ENCODE measurements around the gene FBXO48.
"Not testable (repeated sequence)": the region's sequence is repeated elsewhere in the genome, so short reads cannot be mapped to it uniquely, and the experiment has no call there.

Gene FBXO48

DNA sequence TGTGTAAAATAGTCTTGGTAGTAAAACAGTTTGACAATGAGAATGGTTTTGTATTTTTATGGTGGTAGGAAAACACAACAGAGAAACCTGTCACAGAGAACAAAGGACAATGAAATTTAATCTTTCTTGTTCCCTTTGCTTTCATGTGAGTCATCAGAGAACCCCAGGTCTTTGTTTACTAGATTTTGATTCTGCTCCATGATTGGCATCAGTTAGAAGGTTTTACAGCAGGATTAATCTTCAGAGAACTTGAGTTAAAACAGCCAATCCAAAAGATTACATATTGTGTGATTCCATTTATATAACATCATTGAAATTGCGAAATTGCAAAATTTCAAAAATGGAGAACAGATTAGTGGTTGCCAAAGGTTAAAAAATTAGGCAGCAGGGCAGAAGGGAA, 2.8 kb upstream of the FBXO48 start:
- no peak for DNase-seq

DNA sequence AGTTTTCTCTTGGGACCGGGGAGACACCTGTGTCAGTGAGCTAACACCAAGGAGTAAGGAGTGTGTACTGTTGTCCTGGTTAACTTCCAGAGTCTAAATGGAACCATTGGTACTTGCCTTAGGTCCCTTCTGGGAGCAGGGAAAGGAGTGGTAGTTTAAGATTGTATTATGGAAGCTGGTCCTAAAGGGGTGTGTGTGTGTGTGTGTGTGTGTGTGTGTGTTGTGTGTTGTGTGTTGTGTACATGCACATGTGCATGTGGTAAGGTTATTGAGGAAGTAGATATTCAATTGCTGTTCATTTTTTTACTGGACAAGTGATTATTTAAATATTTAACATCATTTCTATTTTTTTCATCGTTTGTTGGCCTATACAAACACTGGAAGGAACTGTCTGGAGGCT, 1.7 kb upstream of the FBXO48 start:
- DNase-seq: no peak

DNA sequence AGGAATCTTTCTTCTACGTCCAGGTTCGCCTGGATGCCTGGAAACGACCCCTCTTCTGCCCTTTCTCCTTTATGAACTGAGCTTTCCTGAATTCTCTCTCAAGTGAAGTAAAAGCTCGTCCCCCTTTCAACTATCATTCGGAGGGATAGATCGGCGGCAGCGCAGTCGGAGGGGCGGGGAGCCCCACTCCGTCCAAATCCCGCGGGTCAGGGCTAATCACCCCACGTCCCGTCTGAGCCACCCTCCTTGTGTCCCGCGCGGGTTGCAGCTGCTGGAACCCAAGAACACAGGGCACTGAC, 367 bp downstream of the FBXO48 start:
- no peak for DNase-seq

DNA sequence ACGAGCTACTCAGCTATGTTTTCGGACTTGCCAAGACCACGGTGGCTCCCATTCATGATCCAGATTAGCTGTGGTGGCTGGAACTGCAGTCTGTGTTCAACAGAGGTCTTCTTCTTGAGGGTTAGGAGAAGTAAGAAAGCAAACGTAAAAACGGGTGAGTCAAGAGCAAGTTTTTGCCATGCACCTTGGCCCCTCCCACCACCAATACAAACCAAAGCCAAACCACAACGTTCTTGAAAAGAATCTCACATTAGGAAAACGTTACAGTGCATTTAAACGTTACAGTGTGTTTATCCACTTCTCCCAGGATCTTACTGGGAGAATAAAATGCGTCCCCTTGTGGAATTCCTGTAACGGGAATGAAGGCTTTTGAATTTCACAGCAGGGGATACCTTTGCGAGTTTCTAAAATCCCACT, 725 bp downstream of the FBXO48 start:
- no peak for DNase-seq

DNA sequence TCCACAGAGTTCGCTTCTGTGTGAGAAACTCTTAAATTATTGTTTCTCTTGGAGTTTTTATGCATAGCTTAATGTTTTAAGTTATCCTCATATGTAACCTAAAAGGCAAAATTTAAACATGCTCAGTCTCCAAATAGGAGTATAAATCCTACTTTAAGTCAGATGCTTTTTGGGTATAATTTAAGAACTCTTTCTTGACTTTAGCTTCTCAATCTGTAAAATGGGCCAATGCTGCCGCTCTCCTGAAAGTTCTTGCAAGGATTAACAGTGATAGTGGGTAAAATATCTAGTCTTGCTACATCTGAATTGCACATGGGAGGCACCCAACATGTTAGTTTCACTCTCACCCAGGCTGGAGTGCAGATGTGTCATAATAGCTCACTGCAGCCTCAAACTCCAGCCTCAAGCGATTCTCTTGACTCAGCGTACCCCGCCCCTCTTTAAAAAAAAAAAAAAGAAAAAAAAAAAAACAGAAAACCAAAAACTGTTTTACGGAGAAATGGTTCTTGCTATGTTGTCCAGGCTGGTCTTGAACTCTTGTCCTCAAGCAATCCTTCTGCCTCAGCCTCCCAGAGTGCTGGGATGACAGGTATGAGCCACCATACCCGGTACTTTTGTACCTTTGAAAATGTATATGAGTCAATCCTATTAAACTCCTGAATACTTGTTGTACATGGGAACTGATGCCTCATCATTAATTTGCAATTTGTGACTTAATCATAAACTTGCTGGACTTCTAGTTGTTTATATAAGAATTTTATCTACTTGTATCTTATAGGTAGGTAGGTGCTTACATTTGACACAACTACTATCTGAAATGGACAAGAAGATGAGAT, 1.8 kb downstream of the FBXO48 start:
- DNase-seq: no peak

DNA sequence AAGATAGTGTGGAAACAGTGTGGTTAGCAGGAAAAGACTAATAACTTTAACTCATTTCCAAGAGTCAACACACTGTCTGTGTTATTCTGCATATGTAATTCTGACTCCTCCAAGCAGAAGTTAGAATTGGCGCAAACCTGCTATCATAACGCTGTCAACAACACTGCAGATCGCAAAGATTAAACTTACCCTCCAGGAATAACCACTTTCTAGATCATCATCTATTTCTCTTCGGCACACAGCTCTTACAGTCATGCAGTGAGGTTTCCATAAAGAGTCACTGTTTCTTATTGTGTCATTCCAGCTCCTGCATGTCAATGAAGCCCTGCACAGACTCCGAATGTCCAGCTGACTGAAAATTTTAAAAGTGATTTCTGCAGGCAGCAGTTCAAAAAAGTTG, 2.4 kb downstream of the FBXO48 start:
- DNase-seq: no peak

DNA sequence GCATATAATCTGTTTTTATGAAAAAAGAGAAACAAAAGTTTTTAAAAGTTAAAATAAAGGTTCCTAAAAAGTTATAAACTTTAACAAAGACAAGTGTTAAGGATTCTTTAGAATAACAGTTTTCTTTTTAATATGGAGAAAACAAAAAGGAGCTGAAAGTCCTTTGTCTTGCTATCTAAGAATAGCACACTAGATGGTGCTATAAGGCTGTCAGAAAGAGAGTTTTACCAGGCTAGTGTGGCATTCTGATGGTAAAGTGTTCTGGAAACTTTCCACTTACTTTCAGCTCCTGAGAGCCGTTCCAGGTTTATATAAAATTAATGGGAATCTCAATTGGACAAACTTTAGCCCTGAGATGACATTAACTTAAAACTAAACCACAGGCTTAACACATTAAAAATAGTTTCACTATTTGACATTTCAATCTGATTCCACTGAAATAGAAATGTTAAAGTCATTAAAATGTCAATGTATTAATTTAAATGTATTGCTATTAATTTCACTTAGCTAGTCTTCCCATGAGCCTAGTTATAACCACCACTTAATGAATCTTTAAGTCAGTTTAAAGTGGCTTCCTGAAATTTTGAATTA, 3.7 kb downstream of the FBXO48 start:
- peak; percentile 18 for DNase-seq

DNA sequence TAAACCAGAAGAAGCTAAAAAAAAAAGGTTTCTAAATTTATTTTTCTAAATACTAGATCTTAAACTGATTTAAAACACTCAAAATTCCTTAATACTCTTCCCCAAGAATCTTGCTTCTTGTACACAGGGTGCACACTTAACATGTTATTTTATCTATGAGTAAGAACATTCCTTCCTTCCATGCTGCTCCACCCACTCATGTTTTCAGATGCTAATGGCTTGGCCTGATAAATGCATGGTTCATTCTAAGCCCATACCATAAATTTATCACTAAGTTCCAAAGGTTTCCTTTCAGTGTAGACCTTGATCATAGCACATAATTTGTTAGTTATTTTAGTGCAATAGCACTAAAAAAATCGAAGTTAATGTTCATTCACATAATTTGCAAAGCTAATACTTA, 8.1 kb downstream of the FBXO48 start:
- no peak for DNase-seq

DNA sequence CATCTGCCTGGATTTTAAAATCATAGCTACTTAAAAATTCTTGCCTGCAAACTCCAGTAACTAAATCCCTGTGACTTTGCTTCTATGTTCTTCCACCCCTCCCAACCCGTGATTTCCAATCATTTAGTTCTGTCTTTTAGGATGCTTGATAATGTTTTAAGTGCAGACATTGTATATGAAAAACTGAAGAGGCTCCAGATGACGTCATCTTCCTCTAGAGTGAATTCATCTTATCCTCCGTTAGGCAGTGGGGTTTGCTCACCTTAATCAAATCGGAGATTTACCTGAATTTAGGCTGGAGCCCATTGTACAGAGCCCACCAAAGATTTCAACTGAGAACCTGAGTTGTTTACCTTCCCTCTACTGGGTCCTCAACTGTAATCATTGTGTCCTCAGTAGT, 10.9 kb downstream of the FBXO48 start:
- no peak for DNase-seq

DNA sequence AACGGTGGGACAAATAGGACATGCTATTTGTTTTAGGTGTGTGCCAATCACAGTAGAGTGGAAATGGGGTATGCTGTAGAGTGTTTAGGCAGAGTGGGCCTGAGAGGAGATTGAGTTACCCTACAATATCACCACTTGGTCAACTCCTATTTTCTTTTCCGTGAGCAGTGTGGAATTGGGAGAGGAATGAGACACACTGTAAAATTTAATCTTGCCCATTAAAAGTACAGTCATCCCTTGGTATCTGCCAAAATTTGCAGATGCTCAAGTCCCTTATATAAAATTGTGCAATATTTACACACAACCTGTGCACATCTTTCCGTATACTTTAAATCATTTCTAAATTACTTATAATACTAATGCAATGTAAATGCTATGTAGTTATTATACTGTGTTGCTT, 12.4 kb downstream of the FBXO48 start:
- DNase-seq: no peak

DNA sequence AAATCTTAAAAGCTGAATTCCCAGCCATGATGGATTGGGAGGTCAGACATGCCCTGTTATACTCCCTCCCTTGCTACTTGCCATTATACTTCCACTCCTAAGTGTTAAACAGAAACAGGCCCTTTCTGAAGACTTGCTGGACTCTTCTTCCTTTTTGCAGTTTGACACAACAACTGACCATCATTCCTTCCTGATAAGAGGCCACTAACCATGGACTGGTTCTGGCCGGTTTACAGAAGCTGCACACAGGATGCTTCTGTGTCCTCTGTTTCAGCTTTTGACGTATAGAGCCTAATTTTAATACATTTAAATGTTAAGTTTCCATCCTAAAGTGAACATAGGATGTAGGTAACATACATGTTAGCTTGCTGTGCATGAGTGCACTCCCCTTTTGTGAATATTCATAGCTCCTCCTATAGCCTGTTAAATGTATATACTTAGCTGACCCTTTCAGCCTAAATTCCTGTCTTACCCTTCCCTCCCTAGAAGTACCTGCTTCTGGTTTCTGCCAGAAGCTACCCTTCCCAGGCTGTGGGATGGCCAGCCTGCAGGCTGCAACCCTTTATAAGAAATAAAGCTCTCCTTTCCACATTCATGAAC, 13.2 kb downstream of the FBXO48 start:
- DNase-seq: no peak

DNA sequence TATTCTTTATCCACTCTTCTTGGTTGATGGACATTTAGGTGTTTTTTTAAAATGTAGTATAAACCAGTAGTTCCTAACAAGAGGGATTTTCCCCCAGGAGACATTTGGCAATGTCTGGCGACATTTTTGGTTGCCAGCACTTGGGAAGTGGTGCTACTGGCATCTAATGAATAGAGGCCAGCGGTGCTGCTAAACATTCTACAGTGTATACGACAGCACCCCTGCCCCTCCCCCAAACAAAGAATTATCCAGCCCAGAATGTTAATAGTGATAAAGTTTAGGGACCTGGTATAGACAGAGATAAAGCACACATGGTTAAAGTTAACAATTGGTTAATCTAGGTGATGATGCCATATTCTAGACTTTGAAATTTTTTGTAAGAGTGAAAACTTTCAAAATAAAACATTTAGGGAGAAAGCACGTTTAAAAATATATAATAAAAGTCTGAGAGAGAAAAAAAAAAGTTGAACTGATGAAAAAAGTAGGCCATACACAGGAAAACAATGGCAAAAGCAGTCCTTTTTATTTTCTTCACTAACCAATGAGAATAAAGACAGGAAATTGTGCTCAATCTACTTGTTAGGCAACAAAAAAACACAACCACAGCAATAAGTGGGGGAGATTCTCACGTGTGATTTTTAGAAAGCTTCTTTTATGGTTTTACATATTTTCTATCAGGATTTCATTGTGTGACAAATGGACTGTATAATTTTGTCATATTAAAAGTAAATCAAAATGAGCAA, 14.8 kb downstream of the FBXO48 start:
- DNase-seq: no peak

DNA sequence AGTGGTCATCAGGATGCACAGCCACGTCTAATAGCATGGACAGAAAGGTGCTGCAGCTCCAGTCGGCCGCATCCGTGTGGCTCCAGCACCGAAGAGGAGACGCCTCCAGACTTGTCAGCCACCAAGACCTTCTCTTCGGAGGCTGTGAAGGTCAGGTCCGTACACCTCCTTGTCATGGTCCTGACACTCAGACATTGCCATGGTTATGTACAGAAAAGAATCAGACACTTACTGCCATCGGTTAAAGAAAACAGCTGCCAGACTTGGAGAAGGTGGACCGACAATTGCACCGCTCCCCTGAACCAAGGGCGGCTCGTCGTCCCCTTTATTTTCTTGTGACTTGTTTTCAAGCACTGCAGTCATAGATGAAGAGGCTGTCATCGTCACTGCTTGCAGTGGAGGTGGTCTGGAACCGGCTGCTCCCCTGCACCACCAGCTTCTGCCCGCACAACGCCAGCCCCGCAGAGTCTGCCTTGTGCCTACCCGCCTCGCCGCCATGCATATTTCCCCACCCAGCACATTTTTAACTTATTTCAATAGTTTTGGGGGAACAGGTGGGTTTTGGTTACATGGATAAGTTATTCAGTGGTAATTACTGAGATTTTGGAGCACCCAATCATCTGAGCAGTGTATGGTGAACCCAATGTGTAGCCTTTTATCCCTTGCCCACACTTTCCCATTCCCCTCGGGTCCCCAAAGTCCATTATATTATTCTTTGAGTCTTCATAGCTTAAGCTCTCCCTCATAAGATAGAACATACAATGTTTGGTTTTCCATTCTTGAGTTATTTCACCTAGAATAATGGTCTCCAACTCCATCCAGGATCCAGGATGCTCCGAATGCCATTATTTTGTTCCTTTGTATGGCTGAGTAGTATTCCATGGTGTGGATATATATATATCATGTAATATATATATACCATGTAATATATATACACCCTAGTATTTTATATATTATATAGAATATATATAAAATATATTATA, 18.1 kb downstream of the FBXO48 start:
- DNase-seq: no peak

DNA sequence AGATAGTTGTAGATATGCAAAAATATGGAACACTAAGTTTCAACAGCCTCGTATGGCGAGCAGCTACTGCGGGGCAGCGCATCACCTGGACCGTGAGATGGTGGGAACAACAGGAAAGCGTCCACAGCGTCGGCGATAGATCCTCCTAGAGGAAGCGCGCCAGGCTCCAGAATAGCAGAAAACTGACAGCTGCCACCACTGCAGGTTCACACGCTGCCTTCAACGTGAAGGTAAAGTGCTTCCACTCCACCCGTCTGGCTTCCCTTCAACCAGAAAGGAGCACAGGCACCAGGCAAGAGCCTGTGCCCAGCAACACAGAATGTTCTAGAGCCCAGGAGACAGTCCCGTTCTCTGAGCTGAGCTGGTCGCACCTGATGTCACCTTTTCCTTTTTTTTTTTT, 20.0 kb downstream of the FBXO48 start:
- no peak for DNase-seq

DNA sequence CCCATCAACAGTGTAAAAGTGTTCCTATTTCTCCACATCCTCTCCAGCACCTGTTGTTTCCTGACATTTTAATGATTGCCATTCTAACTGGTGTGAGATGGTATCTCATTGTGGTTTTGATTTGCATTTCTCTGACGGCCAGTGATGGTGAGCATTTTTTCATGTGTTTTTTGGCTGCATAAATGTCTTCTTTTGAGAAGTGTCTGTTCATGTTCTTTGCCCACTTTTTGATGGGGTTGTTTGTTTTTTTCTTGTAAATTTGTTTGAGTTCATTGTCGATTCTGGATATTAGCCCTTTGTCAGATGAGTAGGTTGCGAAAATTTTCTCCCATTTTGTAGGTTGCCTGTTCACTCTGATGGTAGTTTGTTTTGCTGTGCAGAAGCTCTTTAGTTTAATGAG, 20.7 kb downstream of the FBXO48 start:
- not testable (repeated sequence) for DNase-seq

DNA sequence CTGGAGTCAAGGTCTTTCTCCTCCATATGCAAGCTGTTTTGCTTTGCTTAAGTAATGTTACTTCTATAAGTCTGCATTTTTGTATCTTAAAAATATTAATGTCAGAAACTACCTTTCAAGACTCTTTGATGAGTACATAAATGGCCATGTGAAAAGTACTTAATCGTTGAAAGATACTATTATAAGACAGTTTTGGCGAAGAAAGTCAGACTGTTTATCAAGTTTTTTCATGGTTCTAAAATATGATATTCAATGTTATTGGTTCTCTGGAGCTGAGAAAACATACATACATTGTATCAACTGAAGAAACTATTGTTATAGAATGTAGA, 25.1 kb downstream of the FBXO48 start:
- DNase-seq: no peak

DNA sequence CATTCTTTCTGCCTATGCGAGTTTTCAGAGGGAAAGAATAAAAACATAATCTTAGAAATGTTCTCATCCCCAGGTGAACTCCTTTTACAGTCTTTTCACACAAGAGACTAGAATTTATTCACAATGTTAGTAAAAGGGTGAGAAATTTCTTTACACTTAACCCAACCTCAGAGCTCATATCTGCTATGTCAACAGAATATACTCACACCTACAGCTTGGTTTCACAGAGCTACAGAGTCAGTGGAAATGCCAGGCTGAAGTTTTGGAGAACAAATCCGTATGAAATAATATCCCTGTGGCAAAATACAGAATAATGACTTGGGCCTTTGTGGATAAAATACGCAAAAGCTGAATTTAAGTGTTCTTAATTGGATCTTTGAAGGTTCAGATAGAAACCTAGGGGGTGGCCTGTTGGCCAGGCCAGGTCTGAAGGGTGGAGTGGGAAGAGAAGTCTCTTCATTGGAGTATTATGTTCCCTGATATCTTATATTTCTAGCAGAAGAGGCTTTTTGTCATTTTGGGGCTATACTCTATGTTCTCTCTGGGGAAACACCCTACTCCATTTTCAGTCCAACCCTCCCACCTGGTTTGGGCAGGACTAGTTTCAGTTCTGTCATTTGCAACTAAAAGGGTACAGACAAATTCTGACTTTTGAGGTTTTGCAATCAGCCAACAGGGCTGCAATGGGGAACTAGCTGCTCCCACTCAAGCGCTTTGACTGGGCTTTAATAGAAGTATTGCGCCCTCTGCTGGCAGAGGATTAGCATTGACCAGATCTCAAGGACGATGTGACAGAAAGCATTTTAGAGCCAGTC, 25.7 kb downstream of the FBXO48 start:
- DNase-seq: peak; percentile 87

DNA sequence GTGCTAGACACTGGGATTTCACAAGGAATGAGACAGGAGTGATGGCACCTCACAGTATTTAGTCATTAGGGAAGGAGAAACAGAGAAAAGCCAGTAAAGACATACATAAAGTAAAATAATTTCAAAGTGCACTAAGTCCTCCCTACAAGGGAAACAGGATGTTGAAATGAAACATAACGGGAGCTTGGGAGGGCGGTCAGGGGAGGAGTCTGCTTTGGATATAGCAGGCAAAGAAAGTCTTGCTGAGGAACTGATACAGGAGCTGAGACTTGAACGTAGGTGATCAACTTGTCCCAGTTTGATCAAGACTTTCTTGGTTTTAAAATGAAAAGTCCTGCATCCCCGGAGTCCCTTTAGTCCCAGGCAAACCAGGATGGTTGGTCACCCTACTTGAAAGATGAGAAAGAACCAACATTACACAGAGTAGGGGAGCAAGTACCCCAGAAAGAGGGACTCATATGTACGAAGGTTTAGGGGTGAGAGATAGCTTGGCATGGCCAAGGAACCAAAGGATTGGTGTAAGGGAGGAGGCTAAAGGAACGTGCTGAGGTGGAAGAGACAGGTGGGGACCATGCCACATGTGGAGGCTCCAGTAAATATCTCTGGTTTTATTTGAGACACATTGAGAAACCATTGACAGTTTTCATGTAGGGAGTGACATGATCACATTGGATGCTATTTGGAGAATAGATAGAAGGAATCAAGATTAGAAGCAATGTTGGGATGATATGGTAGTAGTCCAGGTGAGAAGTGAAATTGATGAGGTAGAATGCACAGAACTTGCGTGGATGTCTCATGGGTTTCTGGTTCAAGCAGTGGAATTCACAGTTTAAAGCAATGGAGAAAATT, 28.4 kb downstream of the FBXO48 start:
- no peak for DNase-seq

DNA sequence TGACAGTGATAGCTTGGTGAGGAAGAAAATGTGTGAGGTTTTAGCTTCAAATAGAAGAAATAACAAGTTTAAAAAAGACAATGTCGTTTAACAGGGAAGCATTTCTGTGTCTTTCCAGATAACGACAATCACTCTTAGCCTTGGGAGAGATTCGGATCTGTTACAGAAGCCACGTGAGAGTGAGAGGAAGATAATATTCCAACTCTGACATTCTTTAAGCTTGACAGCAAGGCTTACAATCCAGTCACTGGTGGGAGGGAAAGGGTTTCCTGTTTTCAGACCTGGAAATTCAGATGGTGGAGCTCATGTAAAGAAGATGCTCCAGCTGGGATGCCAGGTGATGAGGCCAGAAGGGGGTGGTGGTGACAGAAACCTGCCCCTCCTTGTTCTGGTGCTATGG, 30.8 kb downstream of the FBXO48 start:
- DNase-seq: no peak

DNA sequence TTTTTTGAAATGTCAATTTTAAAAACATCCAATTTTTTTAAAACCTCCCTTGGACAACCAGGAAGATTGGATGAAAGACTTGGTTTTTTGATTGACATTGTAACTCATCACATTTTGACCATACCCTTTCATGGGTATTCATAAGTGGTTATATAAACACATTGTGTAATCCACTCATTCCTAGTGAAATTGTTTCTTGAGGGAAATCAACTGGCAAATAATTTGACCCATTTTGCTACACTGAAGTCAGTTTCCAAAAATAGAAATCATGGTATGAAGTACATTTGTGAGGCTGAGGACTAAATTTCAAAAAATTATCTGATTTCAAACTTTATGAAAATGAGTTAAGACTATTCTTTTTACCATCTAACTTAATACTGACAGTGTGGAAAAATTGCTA, 31.5 kb downstream of the FBXO48 start:
- no peak for DNase-seq

DNA sequence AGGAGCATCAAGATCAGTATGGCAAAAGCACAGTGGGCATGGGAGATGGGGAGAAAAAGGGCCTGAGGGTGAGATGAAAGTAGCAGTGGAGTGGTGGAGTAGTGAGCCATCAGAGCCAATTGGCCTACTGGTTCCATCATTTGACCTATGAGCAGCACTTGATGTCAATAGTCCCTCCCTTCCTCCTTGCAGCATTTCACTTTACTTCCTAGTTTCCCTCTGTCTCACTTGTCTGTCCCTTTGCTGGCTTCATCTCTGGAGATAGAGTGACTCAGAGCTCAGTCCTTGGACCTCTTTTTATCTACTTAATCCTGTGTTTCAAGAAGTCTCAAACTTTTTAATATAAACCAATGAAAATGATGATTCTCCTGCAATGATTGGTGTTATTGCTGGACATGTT, 32.1 kb downstream of the FBXO48 start:
- DNase-seq: no peak
